K562 (cell line): Measurements from ENCODE around the gene THSD8. TPM values are rescaled to one million over a fixed set of nuclear protein-coding genes. Genes with fewer than 3 reads are reported as not detected.

Source experiments
- ATAC-seq: fragments of 200-7000 bp; cut with Tn5 transposase; 3 replicates; pipeline ENCODE4 v1.9.1; 2020; ENCODE audit warnings: moderate library complexity
- BruUV-seq: library from RNA; stranded (reverse); fragments of 400-500 nt; replicated peaks from 2 replicates; lab custom pipeline; 2021; lab: Mats Ljungman, UMichigan
- CTCF ChIA-PET: fragments of 300-600 bp; formaldehyde crosslinking; extraction: SDS; loops from one replicate; lab custom pipeline; 2021; ENCODE audit warnings: low intra/inter-chr PET ratio; lab: Yijun Ruan, JAX
- POLR2A ChIA-PET: fragments of 300-600, 350-650 bp; sonication (Branson Sonifier 250); formaldehyde crosslinking; extraction: SDS; loops from one replicate; lab custom pipeline; 2021; ENCODE audit warnings: antibody characterized with exemption, inconsistent platforms; lab: Yijun Ruan, JAX
- DNase-seq, 4 experiments: peaks; one replicate each; pipeline versions ENCODE4 v3.0.0 to v3.0.0-alpha.2; 2011 to 2018; ENCODE audit warnings: low spot score in 3 of 4, mixed read lengths in 3 of 4; ENCODE audit errors: extremely low read depth in 1 of 4
- FAIRE-seq: peaks from 2 replicates; lab custom pipeline; 2011; peaks lifted over from hg19 to GRCh38; lab: Jason Lieb, UNC
- H2AFZ ChIP-seq: 2 replicates; pipeline ENCODE4 v1.6.0; 2011; ENCODE audit warnings: low read depth, low read length, control low read depth, inconsistent platforms
- H3K27ac ChIP-seq: fragments of 200-600 bp; 3 replicates; pipeline ENCODE4 v1.8.0; 2011; ENCODE audit warnings: low read depth, mild to moderate bottlenecking, control low read depth, inconsistent platforms, low read length, moderate library complexity, mixed read lengths; ENCODE audit errors: extremely low read depth
- H3K27me3 ChIP-seq, 2 experiments: fragments of 300-600 bp in 1 of 2; 2 replicates in 1 of 2; 3 replicates in 1 of 2; pipeline versions ENCODE4 v1.6.0 to v1.8.0; 2011; ENCODE audit warnings: inconsistent platforms in 2 of 2, low read length in 2 of 2, mild to moderate bottlenecking in 1 of 2, mixed read lengths in 1 of 2, moderate library complexity in 1 of 2; ENCODE audit not compliant: control insufficient read depth in 2 of 2, insufficient read depth in 2 of 2
- H3K36me3 ChIP-seq: fragments of 300-600 bp; 3 replicates; pipeline ENCODE4 v1.8.0; 2011; ENCODE audit warnings: mild to moderate bottlenecking, low read length, inconsistent platforms; ENCODE audit not compliant: control insufficient read depth, insufficient read depth
- H3K4me1 ChIP-seq, 2 experiments: fragments of 200-600 bp in 1 of 2; replicated peaks in 1 of 2; 2 replicates in 1 of 2; 3 replicates in 1 of 2; pipeline versions ENCODE4 v1.5.1 to v1.8.0; 2011; ENCODE audit warnings: inconsistent platforms in 2 of 2, low read length in 2 of 2, mild to moderate bottlenecking in 1 of 2, mixed read lengths in 1 of 2, moderate library complexity in 1 of 2; ENCODE audit not compliant: control insufficient read depth in 2 of 2, insufficient read depth in 2 of 2
- H3K4me2 ChIP-seq: 2 replicates; pipeline ENCODE4 v1.6.1; 2011; ENCODE audit warnings: low read length, control low read depth, inconsistent platforms, mixed read lengths; ENCODE audit not compliant: insufficient read depth
- H3K4me3 ChIP-seq: fragments of 200-600 bp; sonication (generic), shearing (Covaris generic); 2 replicates; pipeline ENCODE4 v1.5.1; 2016; ENCODE audit warnings: control low read depth, inconsistent platforms
- H3K79me2 ChIP-seq: fragments of 200-600 bp; 3 replicates; pipeline ENCODE4 v1.8.0; 2011; ENCODE audit warnings: low read length, inconsistent platforms; ENCODE audit not compliant: control insufficient read depth, insufficient read depth
- H3K9ac ChIP-seq, 2 experiments: 2 replicates each; pipeline versions ENCODE4 v1.6.0 to v1.6.1; 2011; ENCODE audit warnings: low read depth in 2 of 2, low read length in 2 of 2, control low read depth in 1 of 2, inconsistent platforms in 1 of 2, mild to moderate bottlenecking in 1 of 2, mixed read lengths in 1 of 2; ENCODE audit not compliant: insufficient read depth in 1 of 2
- H3K9me1 ChIP-seq: one replicate; pipeline ENCODE4 v1.6.0; 2011; ENCODE audit warnings: inconsistent platforms, mild to moderate bottlenecking, low read length, moderate library complexity; ENCODE audit not compliant: control insufficient read depth, insufficient read depth
- H3K9me3 ChIP-seq: replicated peaks from 2 replicates; pipeline ENCODE4 v1.5.1; 2011; ENCODE audit warnings: low read depth, low read length, inconsistent platforms; ENCODE audit not compliant: control insufficient read depth, insufficient read depth
- H4K20me1 ChIP-seq: replicated peaks from 2 replicates; pipeline ENCODE4 v1.6.1; 2011; ENCODE audit warnings: low read length, inconsistent platforms, mixed read lengths; ENCODE audit not compliant: control insufficient read depth, insufficient read depth
- CCNT2 ChIP-seq: IDR thresholded peaks from 2 replicates; pipeline ENCODE4 v1.6.1; 2011; ENCODE audit warnings: borderline replicate concordance, low read depth, mild to moderate bottlenecking, moderate library complexity, mixed read lengths, low read length; ENCODE audit not compliant: insufficient read length; ENCODE audit errors: extremely low read depth
- HEY1 ChIP-seq: fragments of 250-450 bp; sonication (Bioruptor Pico); IDR thresholded peaks from 2 replicates; pipeline ENCODE4 v1.5.0; 2020; ENCODE audit warnings: mild to moderate bottlenecking, moderate library complexity, borderline replicate concordance
- KAT8 ChIP-seq: fragments of 450-650 bp; IDR thresholded peaks from 2 replicates; pipeline ENCODE4 v1.6.1; 2016; ENCODE audit warnings: low read depth, mild to moderate bottlenecking
- NFIX ChIP-seq: fragments of 250-450 bp; sonication (Bioruptor Pico); IDR thresholded peaks from 2 replicates; pipeline ENCODE4 v1.4.0; 2020; ENCODE audit warnings: low read depth, mild to moderate bottlenecking, moderate library complexity
- RBM17 ChIP-seq: fragments of 200-400 bp; formaldehyde crosslinking; IDR thresholded peaks from 2 replicates; pipeline ENCODE4 v1.6.1; 2017; ENCODE audit warnings: low read depth, mild to moderate bottlenecking, low read length, borderline replicate concordance
- SUPT5H ChIP-seq: fragments of 450-650 bp; IDR thresholded peaks from 2 replicates; pipeline ENCODE4 v1.6.1; 2016
- USF1 ChIP-seq: sonication (generic); formaldehyde crosslinking; IDR thresholded peaks from 2 replicates; pipeline ENCODE4 v1.9.0; 2022; ENCODE audit warnings: mild to moderate bottlenecking, missing genetic modification reagents
- ZBTB34 ChIP-seq: fragments of 250-450 bp; sonication (Bioruptor Pico); IDR thresholded peaks from 2 replicates; pipeline ENCODE4 v1.8.0; 2021; ENCODE audit warnings: mild to moderate bottlenecking, moderate library complexity
- ZNF224 ChIP-seq: sonication (generic); formaldehyde crosslinking; IDR thresholded peaks from 2 replicates; pipeline ENCODE4 v1.8.0; 2022; ENCODE audit warnings: mild to moderate bottlenecking, missing genetic modification reagents
- ZNF592 ChIP-seq: fragments of 450-650 bp; IDR thresholded peaks from 2 replicates; pipeline ENCODE4 v1.6.1; 2017; ENCODE audit warnings: antibody characterized with exemption, mild to moderate bottlenecking
- ZNF740 ChIP-seq, 3 experiments: fragments of 200-800 bp in 1 of 3; sonication (Bioruptor generic) in 1 of 3; sonication (generic) in 1 of 3; formaldehyde crosslinking in 1 of 3; IDR thresholded peaks; 2 replicates each; pipeline versions ENCODE4 v1.6.1 to v1.8.0; 2016 to 2022; ENCODE audit warnings: mild to moderate bottlenecking in 2 of 3, missing compliant biosample characterization in 2 of 3, missing genetic modification characterization in 2 of 3, missing genetic modification reagents in 1 of 3
- WGBS: fragments of 100-300 bp; shearing (Covaris generic); methylation state at CpG from one replicate; pipeline ENCODE4 v1.1.6; 2016; ENCODE audit warnings: low coverage, mixed read lengths; ENCODE audit not compliant: insufficient coverage; ENCODE audit errors: missing lambda C conversion rate; 5-methylcytosine and 5-hydroxymethylcytosine counted together
- in situ Hi-C: fragments of 300-500 bp; cut with MboI; formaldehyde crosslinking; loops from 4 replicates; pipeline ENCODE4 v1.15.0; 2018; ENCODE audit warnings: inconsistent platforms, mixed read lengths
- intact Hi-C: fragments of 100-400 bp; cut with micrococcal nuclease; formaldehyde crosslinking; loops from 2 replicates; pipeline ENCODE4 v1.14.2; 2022
- polyA plus RNA-seq, 8 experiments: library from polyadenylated mRNA; depleted of rRNA in 4 of 8; stranded (reverse) in 5 of 8; unstranded in 3 of 8; fragments of >200 nt; fragmentation: Nextera tagmentation in 2 of 8; fragmentation: Illumina TruSeq in 1 of 8; extraction: Ambion mirVana in 2 of 8; extraction: Trizol in 1 of 8; gene quantifications; 2 replicates each; pipeline versions ENCODE4 v1.2.1 to v1.2.3, GENCODE V29; 2011 to 2014; ENCODE audit warnings: inconsistent platforms in 1 of 8, missing spikeins in 1 of 8
- total RNA-seq, 7 experiments: library from RNA; depleted of rRNA in 6 of 7; stranded (reverse); fragments of >200 nt in 6 of 7; fragmentation: Illumina TruSeq in 2 of 7; extraction: Trizol in 2 of 7; gene quantifications; 2 replicates each; pipeline versions ENCODE4 v1.2.1 to v1.2.3, GENCODE V29; 2011 to 2021; ENCODE audit warnings: low replicate concordance in 1 of 7

Gene THSD8
- total and polyA plus RNA-seq, 9 of the 15 experiments (the other 6 are each of a cell fraction or from before 2014, with no cell fraction given), result 8.4 to 42.4 (median 19.9) TPM; not detected in 2

GRCh38 chr19:12786952-12787351 lies 14.9 kb upstream of the THSD8 start:
- peaks cover 18% of the 10 kb centered on the region for H3K79me2 ChIP-seq
- ATAC-seq (no peak), FAIRE-seq (no peak), DNase-seq (peak in 1 of 4 experiments; percentile 23)
- ChIA-PET POLR2A (no interaction called here), CTCF (interaction anchor here (1.6 kb wide), 1 partner anchor 12 kb away, joined by 5 read pairs; the partner anchor contains the start of gene HOOK2)
- H4K20me1 ChIP-seq, result 0 out of 2 replicates have a peak, but pooled peaks cover 3% of the 10 kb centered on the region
- H3K9me1 ChIP-seq, result no peaks in the 10 kb centered on the region
- no peak overlapping the region for H3K4me2 ChIP-seq
- H3K36me3 ChIP-seq, result no peaks in the 10 kb centered on the region
- H3K27ac ChIP-seq, result peak overlapping the region; percentile 45; the same call in 2 of the 3 replicates
- no peaks in the 10 kb centered on the region for H3K27me3 ChIP-seq
- in situ Hi-C loops, result no loop called here
- no TSS peak for BruUV-seq
- H2AFZ ChIP-seq, result no peak overlapping the region; the same call in 1 of the 2 replicates
- H3K9ac ChIP-seq, result peak overlapping the region in 1 of 2 experiments; percentile 29; a peak in 2 of 4 replicates
- H3K4me3 ChIP-seq, result no peak overlapping the region
- H3K9me3 ChIP-seq, result no peaks in the 10 kb centered on the region
- H3K4me1 ChIP-seq, result peaks cover 75 to 89% of the 10 kb centered on the region in 2 experiments
- 69% methylated on average over 3 of the region's 3 CpGs for WGBS
- intact Hi-C loops, result no loop called here
- no peak for TF ChIP-seq SUPT5H
- no peak for TF ChIP-seq KAT8
- no peak for TF ChIP-seq CCNT2
- TF ChIP-seq HEY1, result no peak
- TF ChIP-seq ZNF740 (CRISPR knock-in tag; IDR thresholded peaks at IDR 0.05), result no peak
- TF ChIP-seq ZNF740 (tag; IDR thresholded peaks at IDR 0.05), result no peak
- no peak for TF ChIP-seq ZNF224
- TF ChIP-seq RBM17, result no peak
- no peak for TF ChIP-seq NFIX (CRISPR knock-in tag)
- TF ChIP-seq USF1, result 0 out of 2 replicates have a peak, but pooled peaks have one; percentile 9
- TF ChIP-seq ZBTB34 (CRISPR knock-in tag), result no peak
- no peak for TF ChIP-seq ZNF592
